PC-9 (cell line): ENCODE results near the gene HTR3C. TPM values are rescaled to one million over a fixed set of nuclear protein-coding genes. Genes with fewer than 3 reads are reported as not detected.

Source experiments
- BruUV-seq: library from RNA; stranded (reverse); fragments of 400-500 nt; replicated peaks from 2 replicates; lab custom pipeline; 2021; lab: Mats Ljungman, UMichigan
- CTCF ChIA-PET: fragments of 300-600 bp; sonication (Branson Sonifier 250); formaldehyde crosslinking; loops from one replicate; lab custom pipeline; 2022; ENCODE audit warnings: antibody characterized with exemption; lab: Charles Lee
- POLR2A ChIA-PET: fragments of 300-600 bp; sonication (Branson Sonifier 250); formaldehyde crosslinking; loops from one replicate; lab custom pipeline; 2022; ENCODE audit warnings: antibody characterized with exemption; ENCODE audit not compliant: unreplicated experiment; lab: Charles Lee
- DNase-seq, 2 experiments: peaks; one replicate each; pipeline versions ENCODE4 v3.0.0 to v3.0.0-alpha.2; 2015 to 2022; ENCODE audit warnings: mixed read lengths in 1 of 2
- H2AFZ ChIP-seq: fragments of 200-600 bp; sonication (generic); 2 replicates; pipeline ENCODE4 v1.8.1; 2017; ENCODE audit warnings: antibody characterized with exemption
- H3F3A ChIP-seq: fragments of 200-600 bp; sonication (generic); 2 replicates; pipeline ENCODE4 v1.8.1; 2017; ENCODE audit warnings: antibody characterized with exemption, mild to moderate bottlenecking, low read depth; ENCODE audit not compliant: insufficient read depth
- H3K27ac ChIP-seq: fragments of 200-600 bp; sonication (generic); 2 replicates; pipeline ENCODE4 v1.6.1; 2016; ENCODE audit warnings: mixed run types
- H3K27me3 ChIP-seq: fragments of 200-600 bp; sonication (generic); 2 replicates; pipeline ENCODE4 v1.6.1; 2016; ENCODE audit warnings: low read depth, mixed run types; ENCODE audit not compliant: insufficient read depth
- H3K36me3 ChIP-seq: fragments of 200-600 bp; sonication (generic); 2 replicates; pipeline ENCODE4 v1.6.1; 2016; ENCODE audit warnings: low read depth, mixed run types
- H3K4me1 ChIP-seq: fragments of 200-600 bp; sonication (generic); replicated peaks from 2 replicates; pipeline ENCODE4 v1.6.1; 2016; ENCODE audit warnings: mixed run types; ENCODE audit not compliant: insufficient read depth
- H3K4me2 ChIP-seq: fragments of 200-600 bp; sonication (generic); 2 replicates; pipeline ENCODE4 v1.6.1; 2017; ENCODE audit warnings: mixed run types
- H3K4me3 ChIP-seq: fragments of 200-600 bp; sonication (generic); 2 replicates; pipeline ENCODE4 v1.6.1; 2016; ENCODE audit warnings: mixed run types
- H3K79me2 ChIP-seq: fragments of 200-600 bp; sonication (generic); 2 replicates; pipeline ENCODE4 v1.6.1; 2017; ENCODE audit warnings: low read depth, mixed run types
- H3K9me2 ChIP-seq: fragments of 200-600 bp; sonication (generic); 2 replicates; pipeline ENCODE4 v1.8.1; 2017; ENCODE audit warnings: mild to moderate bottlenecking; ENCODE audit not compliant: insufficient read depth
- H3K9me3 ChIP-seq: fragments of 200-600 bp; sonication (generic); 2 replicates; pipeline ENCODE4 v1.8.1; 2016; ENCODE audit warnings: low read depth; ENCODE audit not compliant: insufficient read depth
- H4K20me1 ChIP-seq: fragments of 200-600 bp; sonication (generic); 2 replicates; pipeline ENCODE4 v1.8.1; 2017; ENCODE audit not compliant: insufficient read depth
- EZH2 ChIP-seq: fragments of 200-600 bp; sonication (generic); IDR thresholded peaks from 2 replicates; pipeline ENCODE4 v1.8.0; 2017; ENCODE audit warnings: antibody characterized with exemption, low read depth
- intact Hi-C: fragments of 100-400 bp; cut with micrococcal nuclease; formaldehyde crosslinking; loops from one replicate; pipeline ENCODE4 v1.10.0; 2022; ENCODE audit not compliant: unreplicated experiment
- total RNA-seq: library from RNA; stranded (reverse); gene quantifications from 2 replicates; pipeline ENCODE4 v1.2.3, GENCODE V29; 2021
- TF ChIP-seq, protein P1 (sequence below): fragments of 200-600 bp; sonication (generic); conservative IDR thresholded peaks from 2 replicates; pipeline ENCODE4 v1.6.1; 2017; ENCODE audit warnings: mixed run types, antibody characterized with exemption, mild to moderate bottlenecking, moderate library complexity

The HTR3C gene
- total RNA-seq, 1 experiment from 2014 or later, result not detected

DNA sequence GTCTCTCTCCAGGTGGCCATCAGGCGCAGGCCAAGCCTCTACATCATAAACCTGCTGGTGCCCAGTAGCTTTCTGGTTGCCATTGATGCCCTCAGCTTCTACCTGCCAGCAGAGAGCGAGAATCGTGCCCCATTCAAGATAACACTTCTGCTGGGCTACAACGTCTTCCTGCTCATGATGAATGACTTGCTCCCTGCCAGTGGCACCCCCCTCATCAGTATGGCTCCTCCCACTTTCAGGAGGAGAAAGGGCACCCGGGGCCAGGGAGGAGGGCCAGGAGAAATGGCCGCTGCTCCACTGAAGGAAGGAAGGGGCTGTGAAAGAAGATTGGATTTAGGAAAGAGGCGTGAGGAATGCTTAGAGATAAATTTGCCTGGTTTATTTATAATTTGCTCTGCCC is 6.6 kb downstream of the HTR3C start:
- Histone ChIP-seq H3K4me1 (no peaks in the 10 kb centered on the region), H3K27me3 (no peaks in the 10 kb centered on the region; the same call in 1 of the 2 replicates), H4K20me1 (no peaks in the 10 kb centered on the region), H3K4me2 (no peak overlapping the region), H3K9me2 (no peaks in the 10 kb centered on the region), H3K36me3 (no peaks in the 10 kb centered on the region), H3K4me3 (no peak overlapping the region), H3K9me3 (no peaks in the 10 kb centered on the region), H3F3A (no peaks in the 10 kb centered on the region), H2AFZ (no peak overlapping the region), H3K79me2 (no peaks in the 10 kb centered on the region), H3K27ac (no peak overlapping the region)
- intact Hi-C loops, result no loop called here
- DNase-seq, result no peak
- TF ChIP-seq, protein P1, sequence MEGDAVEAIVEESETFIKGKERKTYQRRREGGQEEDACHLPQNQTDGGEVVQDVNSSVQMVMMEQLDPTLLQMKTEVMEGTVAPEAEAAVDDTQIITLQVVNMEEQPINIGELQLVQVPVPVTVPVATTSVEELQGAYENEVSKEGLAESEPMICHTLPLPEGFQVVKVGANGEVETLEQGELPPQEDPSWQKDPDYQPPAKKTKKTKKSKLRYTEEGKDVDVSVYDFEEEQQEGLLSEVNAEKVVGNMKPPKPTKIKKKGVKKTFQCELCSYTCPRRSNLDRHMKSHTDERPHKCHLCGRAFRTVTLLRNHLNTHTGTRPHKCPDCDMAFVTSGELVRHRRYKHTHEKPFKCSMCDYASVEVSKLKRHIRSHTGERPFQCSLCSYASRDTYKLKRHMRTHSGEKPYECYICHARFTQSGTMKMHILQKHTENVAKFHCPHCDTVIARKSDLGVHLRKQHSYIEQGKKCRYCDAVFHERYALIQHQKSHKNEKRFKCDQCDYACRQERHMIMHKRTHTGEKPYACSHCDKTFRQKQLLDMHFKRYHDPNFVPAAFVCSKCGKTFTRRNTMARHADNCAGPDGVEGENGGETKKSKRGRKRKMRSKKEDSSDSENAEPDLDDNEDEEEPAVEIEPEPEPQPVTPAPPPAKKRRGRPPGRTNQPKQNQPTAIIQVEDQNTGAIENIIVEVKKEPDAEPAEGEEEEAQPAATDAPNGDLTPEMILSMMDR, result no peak
- TF ChIP-seq EZH2, result no peak
- ChIA-PET CTCF (interaction anchor here (0.6 kb wide), 1 partner anchor 194 kb away, joined by 3 read pairs; no protein-coding TSS in a partner anchor), POLR2A (no interaction called here)
- no TSS peak for BruUV-seq

DNA sequence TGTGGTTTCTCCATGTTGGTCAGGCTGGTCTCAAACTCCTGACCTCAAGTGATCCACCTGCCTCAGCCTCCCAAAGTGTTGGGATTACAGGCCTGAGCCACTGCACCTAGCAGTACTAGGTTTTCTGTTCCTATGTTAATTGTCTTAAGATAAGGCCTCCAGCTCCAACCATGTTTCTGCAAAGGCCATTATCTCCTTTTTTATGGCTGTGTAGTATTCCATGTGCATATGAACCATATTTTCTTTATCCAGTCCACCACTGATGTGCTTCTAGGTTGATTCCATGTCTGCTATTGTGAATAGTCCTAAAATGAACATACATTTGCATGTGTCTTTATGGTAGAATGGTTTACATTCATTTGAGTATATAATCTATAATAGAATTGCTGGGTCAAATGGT is 9.8 kb downstream of the HTR3C start:
- no peak overlapping the region for H3K27ac ChIP-seq
- POLR2A ChIA-PET, result no interaction called here
- H3K4me3 ChIP-seq, result no peak overlapping the region
- H3K27me3 ChIP-seq, result no peaks in the 10 kb centered on the region
- BruUV-seq, result no TSS peak
- DNase-seq, result no peak
- no peaks in the 10 kb centered on the region for H4K20me1 ChIP-seq
- H3K36me3 ChIP-seq, result no peaks in the 10 kb centered on the region
- H2AFZ ChIP-seq, result no peak overlapping the region
- H3K4me1 ChIP-seq, result no peaks in the 10 kb centered on the region
- no peaks in the 10 kb centered on the region for H3K79me2 ChIP-seq
- no peaks in the 10 kb centered on the region for H3K9me3 ChIP-seq
- intact Hi-C loops, result no loop called here
- no peak overlapping the region for H3K4me2 ChIP-seq
- H3K9me2 ChIP-seq, result no peaks in the 10 kb centered on the region
- TF ChIP-seq, protein P1, result no peak
- TF ChIP-seq EZH2, result no peak
- CTCF ChIA-PET, result no interaction called here
- H3F3A ChIP-seq, result no peaks in the 10 kb centered on the region

DNA sequence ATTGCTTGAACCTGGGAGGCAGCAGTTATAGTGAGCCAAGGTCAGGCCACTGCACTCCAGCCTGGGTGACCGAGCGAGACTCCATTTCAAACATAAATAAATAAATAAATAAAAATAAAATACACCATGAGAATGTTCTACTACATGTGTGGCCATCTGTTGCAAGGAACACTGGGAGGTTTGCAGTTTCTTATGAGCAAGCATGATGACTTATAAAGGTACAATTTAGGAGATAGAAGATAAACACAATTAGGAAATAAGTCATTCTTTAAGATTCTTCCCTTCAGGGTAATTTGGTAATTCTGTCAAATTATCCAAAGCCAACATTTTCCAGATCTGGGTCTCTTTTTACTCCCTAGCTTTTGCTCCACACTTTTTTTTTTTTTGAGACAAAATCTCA is 13.4 kb downstream of the HTR3C start:
- ChIA-PET POLR2A (no interaction called here), CTCF (no interaction called here)
- no peak for DNase-seq
- Histone ChIP-seq H3K27ac (no peak overlapping the region), H3K36me3 (no peaks in the 10 kb centered on the region), H3K79me2 (no peaks in the 10 kb centered on the region), H3K4me1 (no peaks in the 10 kb centered on the region), H3K27me3 (no peaks in the 10 kb centered on the region), H3K9me2 (no peaks in the 10 kb centered on the region), H3F3A (no peaks in the 10 kb centered on the region), H3K9me3 (0 out of 2 replicates have a peak, but pooled peaks cover 8% of the 10 kb centered on the region), H4K20me1 (no peaks in the 10 kb centered on the region), H3K4me3 (no peak overlapping the region), H3K4me2 (no peak overlapping the region), H2AFZ (no peak overlapping the region)
- intact Hi-C loops, result no loop called here
- no peak for TF ChIP-seq EZH2
- TF ChIP-seq, protein P1, result no peak
- no TSS peak for BruUV-seq
